Right ventricle myocardium superior (tissue), 1 donor: ENCODE data around the gene CHI3L2. TPM values are rescaled to one million over a fixed set of nuclear protein-coding genes. Genes with fewer than 3 reads are reported as not detected.

ENCODE experiments used
- ATAC-seq: fragments of 200-7000 bp; cut with Tn5 transposase; one replicate; pipeline ENCODE4 v1.9.1; 2020; ENCODE audit warnings: mild to moderate bottlenecking; ENCODE audit not compliant: poor library complexity
- DNase-seq: peaks from one replicate; pipeline ENCODE4 v3.0.0-alpha.2; 2020
- intact Hi-C: fragments of 100-400 bp; cut with DNase I; formaldehyde crosslinking; loops from one replicate; pipeline ENCODE4 v1.11.2; 2022
- long read RNA-seq: library from polyadenylated mRNA; unstranded; transcript quantifications from one replicate; pipeline ENCODE4 v2.0.0, GENCODE V29; 2021
- total RNA-seq: library from RNA; stranded (reverse); fragmentation: NEBNext Ultra II Directional; extraction: Animal tissue kit (Norgen Biotek cat#: 25700); gene quantifications from one replicate; pipeline ENCODE4 v1.2.1, GENCODE V29; 2021
- donor health status: DM: no; HTN: yes; CAD: no; lungs with severe emphysema.

CHI3L2 gene, protein sequence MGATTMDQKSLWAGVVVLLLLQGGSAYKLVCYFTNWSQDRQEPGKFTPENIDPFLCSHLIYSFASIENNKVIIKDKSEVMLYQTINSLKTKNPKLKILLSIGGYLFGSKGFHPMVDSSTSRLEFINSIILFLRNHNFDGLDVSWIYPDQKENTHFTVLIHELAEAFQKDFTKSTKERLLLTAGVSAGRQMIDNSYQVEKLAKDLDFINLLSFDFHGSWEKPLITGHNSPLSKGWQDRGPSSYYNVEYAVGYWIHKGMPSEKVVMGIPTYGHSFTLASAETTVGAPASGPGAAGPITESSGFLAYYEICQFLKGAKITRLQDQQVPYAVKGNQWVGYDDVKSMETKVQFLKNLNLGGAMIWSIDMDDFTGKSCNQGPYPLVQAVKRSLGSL
- total RNA-seq, result 3.7 TPM
- long read RNA-seq, result 0 reads

DNA sequence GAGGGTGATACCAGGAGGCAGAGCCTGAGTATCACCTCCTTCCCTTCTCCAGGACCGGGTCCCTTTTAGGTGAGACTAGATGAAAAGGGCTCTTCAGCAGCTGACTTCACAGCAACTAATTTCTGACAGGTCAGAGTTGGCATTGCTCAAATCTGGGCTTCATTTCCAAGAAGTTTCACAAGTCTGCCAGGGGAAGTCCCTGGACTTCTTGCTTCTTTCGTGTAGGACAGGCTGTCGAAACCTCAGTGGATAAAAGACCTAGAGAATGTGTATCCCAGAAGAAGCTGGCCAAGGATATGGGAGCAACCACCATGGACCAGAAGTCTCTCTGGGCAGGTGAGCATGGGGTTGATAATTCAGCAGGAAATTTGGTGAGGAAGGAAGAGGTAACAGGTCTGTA lies at the start of gene CHI3L2:
Gene CHI3L2 (plus strand): TSS at position 280 of the 400 bp plus-strand sequence. CDS start 17 bp downstream, at position 297.
- DNase-seq, result no peak
- peak; percentile 48 for ATAC-seq
- intact Hi-C loops, result no loop called here

DNA sequence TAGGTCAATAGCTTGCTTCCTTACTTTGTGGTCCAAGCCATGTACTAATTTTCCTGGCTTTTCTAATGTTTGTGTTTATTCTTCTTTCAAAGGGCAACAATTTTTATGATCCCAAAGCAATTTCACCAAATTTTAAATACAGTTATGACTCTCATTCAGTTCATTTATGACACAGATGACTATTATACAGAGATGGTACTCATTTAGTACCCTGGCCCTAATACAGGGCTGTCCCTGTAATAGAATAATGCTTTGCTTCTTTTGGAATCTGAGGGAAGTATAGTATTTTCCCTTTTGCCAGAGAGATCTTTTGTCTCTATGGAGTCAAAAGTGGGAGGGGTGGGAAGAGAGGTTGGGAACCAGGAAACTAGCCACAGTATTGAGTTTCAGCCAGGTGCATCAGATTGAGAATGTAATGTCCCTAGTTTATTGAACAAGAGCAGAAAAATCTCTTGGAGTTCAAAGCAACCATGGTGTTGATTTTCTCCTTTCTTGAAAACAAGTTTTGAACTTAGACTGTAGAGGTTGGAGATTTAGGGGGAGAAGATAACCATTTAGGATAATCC lies 47.5 kb upstream of the CHI3L2 start:
- intact Hi-C loops, result no loop called here
- no peak for DNase-seq
- ATAC-seq, result no peak

DNA sequence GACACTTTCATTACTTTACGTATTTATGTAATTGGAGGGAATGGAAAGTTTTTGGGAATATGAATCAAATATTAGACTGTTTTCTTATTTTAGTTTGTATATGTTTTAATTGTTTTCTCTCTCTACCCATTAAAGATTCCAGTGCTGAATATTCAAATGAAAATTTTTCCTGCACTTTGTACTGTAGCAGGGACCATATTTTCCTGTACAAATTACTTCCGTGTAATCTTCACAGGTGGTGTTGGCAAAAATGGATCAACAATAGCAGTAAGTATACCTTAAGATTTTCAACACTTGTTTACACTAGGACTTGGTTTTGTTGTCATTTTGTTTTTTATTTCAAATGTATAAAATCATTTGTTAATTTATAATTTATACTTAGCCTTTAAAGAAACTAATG lies 45.5 kb upstream of the CHI3L2 start:
- intact Hi-C loops, result no loop called here
- no peak for DNase-seq
- ATAC-seq, result no peak

DNA sequence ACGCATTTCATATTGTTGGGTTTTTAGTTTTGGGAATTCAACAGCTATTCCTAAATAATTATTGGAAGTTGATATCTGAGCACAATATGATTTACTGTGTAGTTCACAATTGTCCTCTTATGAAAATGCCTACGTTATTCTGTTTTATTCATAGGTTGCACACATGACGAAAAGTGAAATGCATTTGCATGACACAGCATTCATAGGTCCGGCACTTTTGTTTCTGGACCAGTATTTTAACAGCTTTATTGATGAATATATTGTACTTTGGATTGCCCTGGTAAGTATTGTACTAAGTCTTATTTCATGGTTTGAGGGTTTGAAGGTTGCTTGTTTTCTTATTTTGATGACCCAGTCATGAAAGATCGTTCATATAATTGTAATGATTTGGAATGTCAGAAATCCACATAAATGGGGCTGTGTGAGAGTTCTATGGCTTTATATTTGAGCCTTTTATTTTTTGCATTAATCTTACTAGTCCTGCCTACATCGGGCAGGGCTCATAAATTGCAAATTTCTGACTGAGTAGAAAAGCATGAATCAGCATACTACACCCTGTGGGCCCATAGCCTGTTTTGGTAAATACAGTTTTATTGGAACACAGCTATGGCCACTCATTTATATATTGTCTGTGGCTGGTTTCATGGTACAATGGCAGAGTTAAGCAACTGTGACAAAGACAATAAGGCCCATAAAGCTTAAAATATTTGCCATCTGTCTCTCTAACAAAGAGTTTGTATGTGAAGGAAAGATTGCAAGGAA lies 44.0 kb upstream of the CHI3L2 start:
- intact Hi-C loops, result no loop called here
- DNase-seq, result no peak
- no peak for ATAC-seq

DNA sequence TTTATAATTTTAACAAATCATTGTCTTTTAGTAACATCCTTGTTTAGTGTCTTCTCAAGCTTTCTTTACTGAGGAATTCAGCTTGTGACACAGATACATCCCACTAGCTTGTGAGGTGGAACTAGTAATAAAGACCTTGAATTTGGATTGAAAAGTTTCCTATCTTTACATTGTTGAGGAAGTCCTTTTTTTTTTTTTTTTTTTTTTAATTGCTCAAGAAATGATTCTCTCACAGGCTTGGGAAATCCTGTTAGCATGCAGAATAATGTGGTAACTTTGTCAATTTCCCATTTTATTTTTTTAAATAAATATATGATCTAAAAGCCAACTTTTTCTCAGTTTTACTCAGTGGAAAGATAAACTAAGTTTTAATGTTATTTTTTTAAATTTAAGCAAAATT lies 42.9 kb upstream of the CHI3L2 start:
- intact Hi-C loops, result no loop called here
- no peak for ATAC-seq
- DNase-seq, result no peak

DNA sequence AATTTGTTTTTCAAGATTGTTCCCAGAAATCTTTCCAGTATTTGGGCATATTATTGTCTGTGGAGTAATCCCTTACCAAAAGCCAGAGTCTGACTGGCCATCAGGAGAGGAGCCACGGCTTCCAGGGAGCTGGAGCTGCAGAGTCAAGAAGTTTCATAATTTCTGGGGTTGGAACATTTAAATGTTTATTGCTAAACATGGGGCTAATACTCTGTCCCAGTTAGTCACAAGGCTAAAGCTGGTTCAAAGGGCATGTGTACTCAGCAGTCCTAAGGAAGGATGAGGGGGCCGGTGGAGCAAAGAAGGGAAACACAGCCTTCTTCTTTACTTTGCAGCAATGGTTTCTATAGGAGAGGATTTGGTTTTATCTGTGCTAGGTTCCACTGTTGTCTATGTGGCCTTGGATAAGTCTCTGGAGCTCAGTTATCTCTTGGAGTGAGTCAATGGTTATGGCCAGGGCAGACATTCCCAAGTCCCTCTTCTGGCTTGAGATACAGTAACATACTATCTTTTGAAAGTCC lies 36.5 kb upstream of the CHI3L2 start:
- ATAC-seq (peak; percentile 49), DNase-seq (no peak)
- intact Hi-C loops, result no loop called here

DNA sequence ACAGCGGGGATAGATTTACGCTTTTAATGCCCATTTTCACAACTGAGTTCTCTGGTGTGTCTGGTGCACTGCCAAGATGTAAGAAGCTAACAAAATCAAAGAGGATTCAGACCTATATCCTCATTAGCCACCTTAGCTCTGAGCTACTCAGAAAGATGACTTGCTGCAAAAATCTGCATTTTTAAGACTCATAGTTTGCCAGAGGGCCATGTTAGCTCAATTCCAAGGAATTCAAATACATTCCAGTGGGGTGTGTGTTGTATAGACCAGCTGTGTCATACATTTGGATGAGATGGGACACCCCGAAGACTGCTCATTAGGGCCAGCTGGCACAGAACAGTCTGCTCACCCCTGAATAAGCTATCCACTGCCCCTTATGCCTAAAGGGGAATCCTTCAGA lies 36.0 kb upstream of the CHI3L2 start:
- DNase-seq, result no peak

DNA sequence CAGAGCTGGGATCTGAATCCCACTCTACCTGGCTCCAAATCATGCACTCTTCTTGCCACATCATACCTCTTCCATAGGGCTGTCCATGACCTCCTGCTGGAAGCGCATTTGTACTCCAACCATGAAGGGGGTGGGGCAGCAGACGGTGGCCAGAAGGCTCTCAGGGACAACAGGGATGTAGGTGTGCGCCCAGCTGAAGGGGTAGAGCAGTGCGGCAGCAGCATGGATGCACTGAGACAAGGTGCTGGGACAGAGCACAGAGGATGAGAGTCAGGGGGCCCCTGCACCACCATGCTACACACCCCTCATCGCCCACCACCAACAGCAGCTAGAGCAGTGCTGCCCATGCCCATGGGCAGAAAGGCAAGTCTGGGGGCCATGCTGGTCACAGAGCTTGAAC lies 35.4 kb upstream of the CHI3L2 start:
- intact Hi-C loops, result no loop called here
- ATAC-seq, result no peak
- DNase-seq, result no peak

More for the DNA sequence above, 36.0 kb upstream of the CHI3L2 start:
- ATAC-seq, result no peak
- intact Hi-C loops, result no loop called here

DNA sequence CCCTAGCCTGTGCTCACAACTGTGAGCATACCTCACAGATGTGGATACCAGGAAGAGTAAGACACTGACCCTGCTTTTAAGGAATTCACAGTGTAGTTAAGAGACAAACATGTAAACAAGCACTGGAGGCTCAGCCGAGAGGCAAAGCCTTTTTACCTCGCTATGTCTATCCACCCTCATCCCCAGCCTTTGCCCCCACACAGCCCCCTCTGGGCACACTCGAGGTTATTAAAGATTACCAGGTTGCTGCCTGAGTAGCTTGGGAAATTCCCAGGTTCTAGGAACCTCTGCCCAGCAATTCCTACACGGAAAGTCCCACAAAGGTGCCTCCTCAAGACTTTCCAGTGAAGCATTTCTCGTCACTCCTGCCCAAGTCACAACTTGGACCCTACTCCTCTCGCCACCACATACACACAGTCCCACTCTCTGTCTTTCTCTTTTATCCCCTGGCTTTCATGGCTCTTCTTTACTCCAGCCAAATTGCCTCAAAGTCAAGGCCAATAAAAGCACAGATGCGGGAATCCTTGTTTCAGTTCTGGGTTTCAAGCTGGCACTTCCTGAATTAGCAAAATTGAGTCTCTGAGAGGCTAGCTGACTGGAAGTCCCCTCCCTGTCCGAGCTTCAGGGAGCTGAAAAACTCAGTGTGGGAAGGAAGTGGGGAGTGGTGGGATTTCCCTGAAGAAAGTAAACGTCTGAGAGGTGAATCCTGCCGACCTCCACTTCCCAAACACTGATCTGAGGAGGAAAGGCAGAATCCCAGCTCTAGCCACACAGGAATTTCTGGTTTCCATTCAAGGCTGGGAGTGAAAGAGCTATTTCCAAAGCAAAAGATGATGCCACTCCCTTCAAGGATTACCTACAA lies 34.6 kb upstream of the CHI3L2 start:
- ATAC-seq, result peak; percentile 23
- intact Hi-C loops, result no loop called here
- no peak for DNase-seq

DNA sequence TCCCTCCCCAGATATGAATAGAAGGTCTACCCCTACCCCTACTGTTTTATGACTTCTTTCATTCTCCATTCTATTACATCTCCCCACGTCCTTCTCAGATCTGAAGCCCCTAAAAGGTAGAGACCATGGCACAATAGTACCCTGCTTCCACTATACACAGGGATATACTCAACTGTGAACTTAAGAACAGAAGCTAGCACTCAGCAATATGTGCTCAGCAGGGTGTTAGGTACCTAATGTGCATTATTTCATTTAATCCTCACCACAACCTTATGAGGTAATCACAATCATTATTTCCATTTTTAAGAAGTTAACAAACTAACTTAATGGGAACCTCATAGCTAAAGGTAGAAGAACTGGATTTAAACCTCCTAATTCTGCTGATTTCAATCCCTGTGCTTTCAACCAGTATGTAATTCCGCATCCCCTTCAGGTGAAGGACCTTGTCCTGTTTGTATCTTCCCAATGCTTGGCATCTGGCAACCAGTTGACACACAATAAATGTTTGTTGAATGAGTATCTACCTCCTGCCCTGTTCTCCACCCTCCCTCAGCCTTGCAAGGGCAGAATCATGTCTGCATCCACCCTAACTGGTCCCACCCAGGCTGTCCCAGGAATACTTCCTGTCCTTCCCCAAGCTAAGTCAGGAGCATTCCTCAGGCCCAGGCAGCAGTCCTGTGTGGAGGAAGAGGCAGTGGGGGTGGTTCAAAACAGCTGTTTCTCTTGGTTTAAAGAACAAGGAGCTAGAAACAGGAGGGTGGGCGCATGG lies 33.6 kb upstream of the CHI3L2 start:
- ATAC-seq (no peak), DNase-seq (no peak)
- intact Hi-C loops, result no loop called here

DNA sequence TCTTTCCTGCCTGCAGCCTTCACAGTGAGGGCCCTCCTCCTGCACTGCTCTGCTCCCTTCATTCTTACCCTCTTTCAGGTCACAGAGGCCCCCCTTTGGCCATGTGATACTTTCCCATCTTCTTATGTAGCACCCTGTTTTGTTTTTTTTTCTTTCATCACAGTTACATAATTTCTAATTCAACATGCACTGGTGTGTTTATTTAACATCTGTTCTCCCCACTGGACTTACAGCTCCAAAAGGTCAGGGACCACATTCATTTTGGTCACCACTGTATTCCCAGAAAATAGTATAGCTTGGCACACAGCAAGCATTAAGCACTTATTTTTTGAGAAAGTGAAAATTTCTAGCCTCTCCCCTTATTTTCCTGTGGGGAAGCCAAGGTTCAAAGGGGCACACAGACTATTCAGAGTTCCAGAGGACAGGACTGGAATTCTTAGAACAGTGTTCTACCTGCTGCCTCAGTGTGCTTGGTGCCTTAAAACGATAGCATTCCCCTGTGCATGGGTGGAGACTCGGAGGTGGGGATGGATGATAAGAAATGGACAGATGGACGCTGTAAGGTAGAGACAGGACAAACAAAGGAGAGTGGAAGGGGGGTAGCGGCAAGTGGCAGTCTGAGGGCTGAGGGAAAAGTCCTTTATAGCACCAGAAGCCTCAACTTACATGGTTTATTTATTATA lies 32.4 kb upstream of the CHI3L2 start:
- no peak for DNase-seq
- intact Hi-C loops, result no loop called here
- no peak for ATAC-seq

DNA sequence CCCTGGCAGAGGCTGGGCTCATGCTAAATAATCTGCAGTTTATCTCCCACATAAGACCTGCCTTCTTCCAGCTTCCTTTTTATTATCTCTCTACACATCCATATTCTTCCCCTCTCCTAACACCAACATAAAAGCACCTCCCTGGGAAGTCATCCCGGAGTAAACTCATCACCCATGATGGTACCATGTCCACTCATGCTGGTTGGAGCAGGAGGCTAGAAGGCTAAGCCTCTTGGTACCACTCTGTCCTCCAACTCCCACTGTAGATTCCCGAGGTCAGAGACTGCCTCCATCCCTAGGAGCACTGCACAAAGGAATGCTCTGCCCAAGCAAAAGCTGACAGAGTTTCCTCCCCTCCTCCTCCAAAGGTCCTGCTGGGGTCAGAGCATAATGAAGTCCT lies 31.3 kb upstream of the CHI3L2 start:
- intact Hi-C loops, result no loop called here
- ATAC-seq (no peak), DNase-seq (no peak)

DNA sequence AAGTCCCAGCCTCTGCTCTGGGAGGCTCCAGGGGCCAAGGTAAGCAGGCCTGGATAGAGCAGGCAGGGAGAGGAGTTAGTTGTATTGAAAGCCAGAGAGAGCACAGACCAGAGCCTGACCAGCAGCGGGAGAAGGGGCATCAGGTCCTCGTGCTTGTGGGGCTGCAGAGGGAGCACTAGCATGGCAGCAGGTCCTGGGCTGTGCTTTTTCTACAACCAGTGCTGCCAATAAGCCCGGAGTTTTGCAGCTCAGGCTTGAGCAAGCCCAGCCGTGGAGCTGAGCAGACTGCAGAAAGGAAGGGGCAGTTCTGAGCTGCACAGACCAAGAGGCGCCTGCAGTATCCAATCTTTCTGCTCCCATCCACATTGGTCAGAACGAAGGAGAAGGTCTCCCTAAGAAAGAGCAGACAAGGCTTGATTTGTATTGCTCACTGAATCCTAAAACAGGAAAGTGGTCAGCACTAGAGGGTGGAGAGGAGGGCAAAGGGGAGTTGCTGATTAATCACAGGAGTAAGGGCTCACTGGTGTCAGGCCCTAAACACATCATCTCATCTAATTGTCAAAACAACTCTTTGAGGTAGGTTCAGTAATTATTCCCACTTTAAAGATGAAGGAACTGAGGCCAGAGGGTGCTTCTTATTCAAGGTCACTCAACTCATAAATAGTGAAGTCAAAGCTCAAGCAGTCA lies 29.8 kb upstream of the CHI3L2 start:
- no peak for DNase-seq
- no peak for ATAC-seq
- intact Hi-C loops, result no loop called here

DNA sequence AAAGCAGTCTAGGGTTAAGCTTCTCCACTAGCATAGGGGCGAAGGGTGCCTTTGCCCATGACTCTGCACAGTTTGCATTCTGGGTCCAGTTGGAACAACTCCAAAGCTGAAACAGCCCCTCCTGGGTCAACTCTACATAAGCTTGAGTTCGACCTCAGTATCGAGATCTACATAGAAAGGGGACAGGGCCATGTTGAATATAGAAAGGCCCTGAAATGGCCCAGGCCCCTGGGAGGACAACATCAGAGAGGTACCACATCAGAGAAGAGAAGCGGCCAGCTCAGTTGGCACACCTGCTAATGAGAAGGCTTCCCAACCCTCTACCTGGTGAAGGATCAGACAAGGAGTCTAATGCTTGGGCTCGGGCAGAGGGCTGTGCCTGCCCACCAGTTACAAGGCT lies 28.7 kb upstream of the CHI3L2 start:
- intact Hi-C loops, result no loop called here
- no peak for DNase-seq

DNA sequence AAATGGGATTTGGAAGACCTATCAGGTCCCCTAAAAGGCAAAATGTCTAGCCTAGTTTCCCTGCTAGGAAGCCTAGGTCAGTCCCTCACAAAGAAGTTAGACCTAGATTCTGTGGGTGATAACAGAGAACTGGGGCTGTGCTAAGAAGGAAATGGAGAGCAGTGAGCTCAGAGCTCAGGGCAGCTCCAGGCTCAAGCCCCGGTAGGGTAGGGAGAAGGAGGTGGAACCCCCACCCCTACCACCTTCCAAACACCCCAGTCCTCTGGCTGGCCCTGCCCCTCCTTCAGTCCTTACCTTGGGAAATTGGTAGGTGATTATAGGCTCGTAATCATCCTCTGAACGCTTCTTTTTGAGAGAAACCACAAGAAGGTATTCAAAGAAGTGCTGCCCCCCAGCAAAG lies 28.2 kb upstream of the CHI3L2 start:
- ATAC-seq, result no peak
- intact Hi-C loops, result no loop called here
- no peak for DNase-seq

More for the DNA sequence above, 28.7 kb upstream of the CHI3L2 start:
- no peak for ATAC-seq

DNA sequence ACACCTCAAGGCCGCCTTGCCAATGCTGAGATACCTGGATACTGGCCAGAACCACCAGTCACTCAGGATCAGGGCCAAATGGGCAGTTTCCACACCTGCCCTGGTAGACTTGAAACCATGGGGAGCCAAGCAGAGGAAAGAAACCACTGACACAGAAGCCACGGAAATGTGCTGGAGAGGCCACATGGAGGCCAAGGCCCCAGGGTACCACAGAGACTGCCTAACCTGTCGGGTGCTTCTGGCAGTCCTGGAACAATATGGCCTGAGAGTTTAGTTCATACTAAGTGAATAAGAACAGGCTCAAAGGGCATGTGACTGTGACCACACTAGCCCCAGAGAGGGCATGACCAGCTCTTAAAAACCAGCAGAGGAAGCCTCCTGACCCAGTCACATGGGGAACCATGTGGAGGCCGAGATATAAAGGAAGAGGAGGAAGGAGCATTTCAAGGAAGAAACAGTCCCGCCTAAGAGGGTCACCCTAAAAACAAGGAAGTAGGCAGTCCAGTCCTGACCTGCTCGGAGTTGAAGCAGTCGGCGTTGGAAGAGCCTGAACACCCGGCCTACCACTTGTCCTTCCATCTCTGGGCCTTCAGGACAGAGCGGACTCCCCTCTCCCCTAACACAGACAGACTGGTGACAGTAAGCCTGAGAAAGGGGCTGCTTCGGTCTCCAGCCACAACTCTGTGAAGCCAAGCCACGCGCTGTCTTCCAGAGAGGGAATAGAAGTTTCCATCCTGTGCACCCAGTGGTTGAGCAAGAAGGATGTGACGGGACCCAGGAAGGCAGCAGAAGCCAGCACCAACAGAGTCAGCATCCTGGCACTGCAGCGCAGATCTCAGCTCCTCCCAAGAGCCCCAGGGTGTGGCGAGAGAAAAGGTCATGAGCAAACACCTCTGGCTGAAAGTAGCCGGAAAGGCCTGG lies 27.4 kb upstream of the CHI3L2 start, which contains the start of gene DENND2D:
Gene DENND2D (minus strand): TSS at position 766 of the 921 bp plus-strand sequence. CDS start 187 bp downstream, at position 579.
- ATAC-seq, result peak; percentile 39
- intact Hi-C loops, result no loop called here

More for the DNA sequence above, 27.4 kb upstream of the CHI3L2 start, which contains the start of gene DENND2D:
- peak; percentile 66 for DNase-seq
